A204.1 (cell line): Measurements from ENCODE around the gene COQ4.
A peak's percentile ranks its signal among the peaks of the same experiment; 100 is the strongest.

ENCODE experiments used
- FAIRE-seq: peaks from 2 replicates; lab custom pipeline; 2012; peaks lifted over from hg19 to GRCh38; lab: Jason Lieb, UNC

The COQ4 gene

GRCh38 chr9:128342971-128343680 is 20.5 kb downstream of the COQ4 start:
- no peak for FAIRE-seq

DNA sequence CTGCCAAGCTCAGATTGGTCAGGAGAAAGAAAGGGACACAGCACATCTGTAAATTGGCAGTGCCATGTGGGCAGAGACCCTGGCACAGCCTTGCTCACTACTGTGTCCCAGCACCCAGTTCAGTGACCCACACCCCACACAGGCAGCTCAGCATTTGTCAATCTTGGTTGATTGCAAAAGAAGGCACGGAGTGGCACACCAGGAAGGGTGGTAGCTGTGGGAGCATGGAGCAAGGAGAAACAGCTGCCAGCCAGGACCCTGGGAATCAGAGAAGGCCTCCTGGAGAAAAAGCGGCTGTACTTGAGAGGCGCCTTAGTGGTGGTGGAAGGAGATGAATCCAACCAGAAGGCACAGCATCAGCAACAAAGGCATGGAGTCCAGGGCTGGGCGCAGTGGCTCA is 21.2 kb downstream of the COQ4 start:
- FAIRE-seq = no peak

DNA sequence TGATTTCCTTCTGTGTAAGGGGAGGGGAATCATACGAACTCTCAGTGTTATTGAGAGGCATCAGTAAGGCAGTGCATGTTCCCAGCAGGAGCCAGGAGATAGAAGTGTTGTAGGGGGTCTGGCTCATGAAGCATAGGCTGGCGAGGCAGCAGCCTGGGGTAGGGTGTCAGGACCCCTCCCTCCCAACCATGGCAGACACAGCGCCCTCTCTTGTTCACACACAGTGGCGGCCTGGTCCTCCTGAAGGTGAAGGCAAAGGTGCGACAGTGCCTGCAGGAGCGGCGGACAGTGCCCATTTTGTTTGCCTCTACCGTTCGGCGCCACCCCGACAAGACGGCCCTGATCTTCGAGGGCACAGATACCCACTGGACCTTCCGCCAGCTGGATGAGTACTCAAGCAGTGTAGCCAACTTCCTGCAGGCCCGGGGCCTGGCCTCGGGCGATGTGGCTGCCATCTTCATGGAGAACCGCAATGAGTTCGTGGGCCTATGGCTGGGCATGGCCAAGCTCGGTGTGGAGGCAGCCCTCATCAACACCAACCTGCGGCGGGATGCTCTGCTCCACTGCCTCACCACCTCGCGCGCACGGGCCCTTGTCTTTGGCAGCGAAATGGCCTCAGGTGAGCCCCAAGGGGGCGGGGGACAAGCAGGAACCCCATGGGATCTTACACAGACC is 22.4 kb downstream of the COQ4 start:
- no peak for FAIRE-seq

DNA sequence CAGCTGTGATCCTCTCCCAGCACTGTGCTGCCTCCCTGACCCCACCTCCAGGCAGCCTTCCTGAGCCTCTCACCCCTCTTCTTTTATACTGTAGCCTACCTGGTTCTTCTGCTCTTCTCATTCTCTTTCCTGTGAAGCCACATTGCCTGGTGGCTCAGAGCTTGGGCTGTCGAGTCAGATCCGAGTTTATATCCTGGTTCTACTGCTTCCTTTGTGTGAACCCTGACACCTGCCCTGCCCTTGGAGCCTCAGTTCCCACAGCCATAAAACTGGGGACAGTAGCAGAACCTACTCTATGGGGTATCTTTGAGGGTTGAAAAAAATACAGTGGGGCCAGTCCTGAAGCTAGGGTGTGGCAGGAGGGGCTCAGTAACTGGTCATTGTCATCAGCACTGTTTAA is 26.5 kb downstream of the COQ4 start:
- FAIRE-seq = no peak

DNA sequence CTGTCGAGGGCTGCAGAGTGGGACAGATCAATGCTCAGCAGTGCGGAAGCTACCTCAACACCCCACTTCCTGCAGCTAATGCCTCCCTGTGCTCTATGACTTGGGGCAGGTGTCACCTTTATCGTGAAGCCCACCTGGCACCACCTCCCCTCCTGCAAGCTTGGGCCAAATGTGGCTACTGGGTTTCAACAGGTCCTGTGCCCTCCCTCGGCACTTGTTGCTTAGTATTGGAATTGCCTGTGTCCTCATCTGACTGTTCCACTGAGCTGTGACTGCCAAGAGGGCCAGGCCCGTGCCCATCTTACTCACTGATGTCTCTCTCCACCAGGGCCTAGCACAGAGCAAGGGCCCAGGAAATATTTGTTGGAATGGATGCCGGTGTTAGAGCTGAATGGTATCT is 27.1 kb downstream of the COQ4 start:
- FAIRE-seq = no peak

DNA sequence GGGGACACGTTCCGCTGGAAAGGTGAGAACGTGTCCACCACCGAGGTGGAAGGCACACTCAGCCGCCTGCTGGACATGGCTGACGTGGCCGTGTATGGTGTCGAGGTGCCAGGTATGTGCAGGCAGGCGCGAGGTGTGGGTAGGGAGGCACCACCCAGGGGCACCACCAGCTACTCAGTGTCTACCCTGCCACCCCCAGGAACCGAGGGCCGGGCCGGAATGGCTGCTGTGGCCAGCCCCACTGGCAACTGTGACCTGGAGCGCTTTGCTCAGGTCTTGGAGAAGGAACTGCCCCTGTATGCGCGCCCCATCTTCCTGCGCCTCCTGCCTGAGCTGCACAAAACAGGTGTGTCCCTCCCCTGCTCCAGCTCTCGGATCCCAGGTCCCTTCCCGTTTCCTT is 32.8 kb downstream of the COQ4 start:
- no peak for FAIRE-seq

- no peak for FAIRE-seq
These were observed 35.5 kb downstream of the COQ4 start for GRCh38 chr9:128358090-128358489.

DNA sequence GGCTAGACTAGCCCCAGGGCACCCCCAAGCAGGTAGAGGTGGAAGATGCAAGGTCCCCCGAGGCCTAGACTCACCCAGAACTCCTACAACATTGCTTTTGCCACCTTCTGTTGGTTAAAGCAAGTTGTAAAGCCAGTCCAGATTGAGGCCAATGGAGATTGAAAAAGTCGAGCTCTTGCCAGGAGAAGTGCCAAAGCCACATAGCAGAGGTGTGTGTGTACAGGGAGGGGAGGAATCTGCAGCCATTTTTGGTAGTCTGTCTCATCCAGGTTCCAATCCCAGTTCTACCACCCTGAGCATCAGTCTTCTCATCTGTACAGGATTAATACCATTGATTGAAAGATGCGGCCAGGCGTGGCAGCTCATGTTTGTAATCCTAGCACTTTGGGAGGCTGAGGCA is 36.2 kb downstream of the COQ4 start:
- no peak for FAIRE-seq

GRCh38 chr9:128360826-128361225 is 38.2 kb downstream of the COQ4 start:
- no peak for FAIRE-seq

GRCh38 chr9:128361296-128361985 is 38.8 kb downstream of the COQ4 start:
- FAIRE-seq = no peak

GRCh38 chr9:128361986-128362646 is 39.5 kb downstream of the COQ4 start:
- no peak for FAIRE-seq

- no peak for FAIRE-seq
These were observed 40.1 kb downstream of the COQ4 start for GRCh38 chr9:128362774-128363173.

DNA sequence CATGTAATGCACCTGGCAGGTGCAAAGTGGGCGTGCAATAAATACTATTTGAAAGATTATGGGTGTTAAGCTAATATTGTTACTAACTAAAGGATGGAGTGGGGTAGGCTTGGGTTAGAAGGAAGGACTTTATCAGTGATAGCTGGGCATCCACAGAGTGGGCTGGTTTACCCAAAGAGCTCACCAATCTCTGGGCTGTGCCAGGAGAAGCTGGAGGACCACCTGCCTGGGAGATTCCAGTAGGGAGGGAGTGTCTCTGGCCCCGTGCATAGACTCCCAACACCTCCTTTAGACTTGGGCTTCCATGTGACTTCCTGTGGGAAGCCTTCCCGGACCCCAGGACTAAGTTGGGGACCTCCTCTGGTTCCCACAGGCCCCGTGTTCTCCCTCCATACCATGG is 42.9 kb downstream of the COQ4 start:
- FAIRE-seq = no peak

DNA sequence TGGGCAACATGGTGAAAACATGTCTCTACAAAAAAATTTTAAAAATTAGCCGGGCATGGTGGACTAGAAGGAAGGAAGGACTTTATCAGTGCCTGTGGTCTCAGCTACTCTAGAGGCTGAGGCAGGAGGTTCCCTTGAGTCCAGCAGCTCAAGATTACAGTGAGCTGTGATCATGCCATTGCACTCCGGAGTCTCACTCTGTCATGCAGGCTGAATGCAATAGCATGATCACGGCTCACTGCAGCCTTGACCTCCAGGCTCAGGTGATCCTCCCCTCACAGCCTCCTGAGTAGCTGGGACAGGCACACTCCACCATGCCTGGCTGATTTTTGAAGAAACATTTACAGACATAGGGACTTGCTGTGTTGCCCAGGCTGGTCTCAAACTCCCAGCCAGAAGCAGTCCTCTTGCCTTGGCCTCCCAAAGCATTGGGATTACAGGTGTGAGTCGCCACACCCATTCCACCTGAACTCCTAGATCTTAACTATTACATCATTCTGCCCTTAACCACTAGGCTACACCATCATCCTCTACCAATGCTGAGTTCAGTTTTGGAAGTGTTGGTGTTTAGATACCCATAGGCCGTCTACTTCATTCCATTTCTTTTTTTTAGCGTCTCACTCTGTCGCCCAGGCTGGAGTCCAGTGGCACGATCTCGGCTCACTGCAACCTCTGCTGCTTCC is 46.5 kb downstream of the COQ4 start:
- no peak for FAIRE-seq

DNA sequence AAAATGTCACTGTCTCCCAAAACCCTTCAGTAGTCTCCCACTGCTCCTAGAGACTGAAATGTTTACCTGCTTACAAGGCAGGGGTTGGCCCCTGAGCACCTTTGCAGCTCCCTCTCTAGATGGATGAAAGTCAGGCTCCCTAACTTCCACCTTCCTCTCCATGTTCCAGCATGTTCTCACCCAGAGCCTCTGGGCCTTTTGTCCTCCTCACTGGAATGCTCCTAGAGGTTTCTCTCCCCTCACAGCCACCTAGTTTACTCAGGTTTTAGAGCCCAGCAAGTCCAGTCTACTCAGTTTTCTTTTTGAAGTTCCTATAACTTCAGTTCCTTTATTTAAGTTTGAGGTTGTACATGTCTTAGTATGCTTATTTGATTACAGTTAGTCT is 47.7 kb downstream of the COQ4 start:
- no peak for FAIRE-seq

DNA sequence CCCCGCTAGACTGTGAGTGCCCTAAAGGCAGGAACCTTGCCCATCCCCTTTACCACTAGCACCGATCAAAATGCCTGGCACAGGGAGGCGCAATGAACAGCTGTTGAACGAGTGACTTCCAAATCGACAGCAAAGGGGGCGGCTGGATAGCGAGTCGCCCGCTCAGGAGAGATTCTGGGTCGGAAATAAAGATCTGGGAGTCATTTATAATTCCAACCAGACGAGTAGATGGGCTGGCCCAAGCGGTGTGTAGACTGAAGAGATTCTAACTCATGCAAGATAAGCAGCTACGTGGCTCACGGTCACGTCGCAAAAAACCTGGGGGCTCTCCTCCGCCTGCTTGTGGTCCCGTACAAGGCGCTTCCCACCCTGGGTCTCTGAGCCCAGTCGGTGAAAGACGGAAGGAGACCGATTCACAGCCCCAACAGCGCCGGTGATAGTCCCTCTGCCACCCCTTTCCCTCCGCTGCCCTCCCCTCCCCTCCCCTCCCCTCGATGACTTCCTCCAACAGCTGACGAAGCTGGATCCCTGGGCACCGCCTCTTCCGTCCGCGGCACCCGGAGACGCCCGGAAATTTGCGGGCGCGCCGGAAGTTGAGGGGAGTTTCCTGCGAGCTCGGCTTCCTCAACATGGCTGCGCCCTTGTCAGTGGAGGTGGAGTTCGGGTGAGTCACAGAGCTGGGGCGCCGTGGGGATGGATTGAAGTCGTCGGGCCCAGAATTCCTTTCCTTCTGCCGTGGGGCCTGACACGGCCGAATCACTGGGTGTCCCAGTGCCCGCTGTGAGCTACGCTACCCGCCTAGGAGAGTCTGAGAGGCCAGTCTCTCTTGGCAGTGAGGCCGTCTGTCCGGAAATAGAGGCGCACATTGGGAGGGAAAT is 48.4 kb downstream of the COQ4 start, which contains the start of gene URM1:
URM1 (plus strand) TSS at position 623 of the 878 bp plus-strand sequence; CDS start at position 630, 7 bp downstream.
- peak; percentile 39 for FAIRE-seq

GRCh38 chr9:128371630-128372117 is 49.0 kb downstream of the COQ4 start:
- no peak for FAIRE-seq

- FAIRE-seq = no peak
These were observed 49.6 kb downstream of the COQ4 start for GRCh38 chr9:128372188-128372641.

DNA sequence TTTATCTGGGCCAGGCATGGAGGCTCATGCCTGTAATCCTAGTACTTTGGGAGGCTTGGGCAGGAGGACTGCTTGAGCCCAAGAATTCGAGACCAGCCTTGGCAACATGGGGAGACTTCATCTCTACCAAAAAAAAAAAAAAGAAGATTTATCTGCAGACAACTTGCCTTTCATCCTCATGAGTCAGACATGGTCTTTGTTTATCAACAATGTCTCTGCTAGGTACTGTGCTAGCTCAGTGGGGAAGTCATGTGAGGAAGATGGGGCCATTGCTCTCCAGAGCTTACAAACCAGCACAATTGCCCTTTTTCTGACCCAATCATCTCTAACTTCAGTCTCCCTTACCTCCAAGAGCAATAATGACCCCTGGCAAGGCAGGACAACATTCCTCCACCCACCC is 50.1 kb downstream of the COQ4 start:
- FAIRE-seq = no peak

GRCh38 chr9:128374221-128374675 is 51.6 kb downstream of the COQ4 start:
- FAIRE-seq = no peak

DNA sequence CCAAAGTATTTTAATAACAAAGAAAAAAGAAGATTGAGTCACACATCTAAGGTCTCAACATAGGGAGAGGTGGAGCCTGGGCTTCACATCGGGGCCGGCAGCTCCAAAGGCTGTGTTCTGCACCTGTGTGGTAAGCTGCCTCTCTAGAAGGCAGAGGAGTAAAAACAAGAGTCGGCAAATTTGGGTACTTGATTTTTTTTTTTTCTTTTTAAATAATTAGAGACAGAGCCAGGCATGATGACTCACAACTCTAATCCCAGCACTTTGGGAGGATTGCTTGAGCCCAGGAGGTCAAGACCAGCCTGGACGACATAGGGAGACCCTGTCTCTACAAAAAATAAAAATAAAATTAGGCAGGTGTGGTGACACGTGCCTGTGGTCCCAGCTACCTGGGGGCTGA is 53.2 kb downstream of the COQ4 start:
- no peak for FAIRE-seq
